ENCODE measurements around the gene ADGRG6. TPM values are rescaled to one million over a fixed set of nuclear protein-coding genes. Genes with fewer than 3 reads are reported as not detected.
"Not testable (repeated sequence)": the region's sequence is repeated elsewhere in the genome, so short reads cannot be mapped to it uniquely, and the experiment has no call there.

ADGRG6 gene
- total and polyA plus RNA-seq, 2 of the 8 experiments (the other 6 are each of a cell fraction or from before 2014, with no cell fraction given), result 1.1 to 6.2 TPM

- H2BK12ac ChIP-seq (ENCODE audit: low read depth, low read length), result no peak overlapping the region
- CTCF ChIA-PET (ENCODE audit: partially characterized antibody), result interaction anchor here (1.3 kb wide), 1 partner anchor 10 kb away, joined by 8 read pairs; no protein-coding TSS in a partner anchor
- no peaks in the 10 kb centered on the region for H3K79me1 ChIP-seq (ENCODE audit: low read depth, low read length)
- H3K27ac ChIP-seq (ENCODE audit: low read depth, low read length), result no peak overlapping the region
- no peak overlapping the region for H3K56ac ChIP-seq (replicated peaks; ENCODE audit: insufficient read length, low read depth, low read length)
- POLR2A ChIA-PET (ENCODE audit: partially characterized antibody), result no interaction called here
- no peak overlapping the region for H3K23ac ChIP-seq (ENCODE audit: insufficient read length)
- TF ChIP-seq GABPA (IDR thresholded peaks at IDR 0.05; ENCODE audit: borderline replicate concordance, insufficient read depth, low read length), result no peak
- no peak overlapping the region for H4K5ac ChIP-seq (ENCODE audit: insufficient read length, low read depth, low read length)
- H2BK20ac ChIP-seq (ENCODE audit: low read length), result no peak overlapping the region
- H3K4ac ChIP-seq (replicated peaks; ENCODE audit: insufficient read length, low read depth, low read length), result no peak overlapping the region
- H3K18ac ChIP-seq (ENCODE audit: extremely low read depth, low read length), result no peak overlapping the region
- H2AFZ ChIP-seq (ENCODE audit: low read length), result no peak overlapping the region
- no peak overlapping the region for H2AK5ac ChIP-seq (ENCODE audit: low read depth, low read length)
- no peaks in the 10 kb centered on the region for H4K20me1 ChIP-seq (replicated peaks in 1 of 2; ENCODE audit: control insufficient read depth in 1 of 2, insufficient read depth in 2 of 2, low read length in 2 of 2)
- H3K4me1 ChIP-seq (replicated peaks in 1 of 4; ENCODE audit: control insufficient read depth in 3 of 4, insufficient read depth in 4 of 4, low read length in 3 of 4), result no peaks in the 10 kb centered on the region
- FAIRE-seq, result no peak
- no peak overlapping the region for H3K4me3 ChIP-seq (ENCODE audit: extremely low read depth in 1 of 4, insufficient read depth in 2 of 4, low read depth in 3 of 4, low read length in 4 of 4)
- H3K23me2 ChIP-seq (ENCODE audit: low read depth, low read length), result no peaks in the 10 kb centered on the region
- no peak overlapping the region for H3K14ac ChIP-seq (ENCODE audit: insufficient read length)
- no peak overlapping the region for H2BK5ac ChIP-seq (ENCODE audit: low read depth, low read length)
- no peaks in the 10 kb centered on the region for H3K27me3 ChIP-seq (replicated peaks in 1 of 4; ENCODE audit: control insufficient read depth in 3 of 4, extremely low read depth in 1 of 4, insufficient read depth in 3 of 4, low read length in 3 of 4)
- no peak for DNase-seq (ENCODE audit: low read depth in 1 of 2, low spot score in 2 of 2)
- 98% methylated on average over 4 of the region's 4 CpGs; no CpG with 5 or more reads in 1 of the 2 experiments for WGBS, 2 experiments (ENCODE audit: extremely low coverage in 1 of 2, insufficient coverage in 1 of 2, insufficient read length in 1 of 2, insufficient replicate concordance in 2 of 2, low coverage in 1 of 2, low lambda C conversion rate in 2 of 2, missing lambda C conversion rate in 1 of 2)
- H4K8ac ChIP-seq (ENCODE audit: extremely low read depth, insufficient read depth, low read length), result no peak overlapping the region
- no peak overlapping the region for H3K4me2 ChIP-seq (ENCODE audit: insufficient read depth in 1 of 2, low read depth in 2 of 2, low read length in 2 of 2)
- no peak overlapping the region for H3K9ac ChIP-seq (replicated peaks in 1 of 4; ENCODE audit: extremely low read depth in 1 of 4, low read depth in 3 of 4, low read length in 3 of 4)
- H4K91ac ChIP-seq (replicated peaks; ENCODE audit: insufficient read length, low read length), result no peak overlapping the region
- no peaks in the 10 kb centered on the region for H3K36me3 ChIP-seq (ENCODE audit: control insufficient read depth in 2 of 4, insufficient read depth in 4 of 4, low read length in 3 of 4)
- H3K79me2 ChIP-seq (ENCODE audit: control insufficient read depth in 1 of 2, insufficient read depth in 2 of 2, low read length in 2 of 2), result no peaks in the 10 kb centered on the region
- H2BK15ac ChIP-seq (ENCODE audit: low read length), result no peak overlapping the region
- H3K9me3 ChIP-seq (ENCODE audit: insufficient read depth in 2 of 2, low read depth in 1 of 2, low read length in 1 of 2), result no peaks in the 10 kb centered on the region
- no peak overlapping the region for H2BK120ac ChIP-seq (replicated peaks; ENCODE audit: low read depth, low read length)
These were observed 20.9 kb upstream of the ADGRG6 start for GRCh38 chr6:142280927-142281326.

- CTCF ChIA-PET (ENCODE audit: partially characterized antibody); H3K79me1 ChIP-seq (ENCODE audit: low read depth, low read length); H3K79me2 ChIP-seq (ENCODE audit: control insufficient read depth in 1 of 2, insufficient read depth in 2 of 2, low read length in 2 of 2); H3K14ac ChIP-seq (ENCODE audit: insufficient read length); H4K20me1 ChIP-seq (replicated peaks in 1 of 2; ENCODE audit: control insufficient read depth in 1 of 2, insufficient read depth in 2 of 2, low read length in 2 of 2); DNase-seq (ENCODE audit: low read depth in 1 of 2, low spot score in 2 of 2); FAIRE-seq; H3K18ac ChIP-seq (ENCODE audit: extremely low read depth, low read length); POLR2A ChIA-PET (ENCODE audit: partially characterized antibody); H2BK12ac ChIP-seq (ENCODE audit: low read depth, low read length); H4K8ac ChIP-seq (ENCODE audit: extremely low read depth, insufficient read depth, low read length); H3K4me1 ChIP-seq (replicated peaks in 1 of 4; ENCODE audit: control insufficient read depth in 3 of 4, insufficient read depth in 4 of 4, low read length in 3 of 4); H2AK5ac ChIP-seq (ENCODE audit: low read depth, low read length); H3K36me3 ChIP-seq (ENCODE audit: control insufficient read depth in 2 of 4, insufficient read depth in 4 of 4, low read length in 3 of 4); H3K56ac ChIP-seq (replicated peaks; ENCODE audit: insufficient read length, low read depth, low read length); H3K23ac ChIP-seq (ENCODE audit: insufficient read length); H4K5ac ChIP-seq (ENCODE audit: insufficient read length, low read depth, low read length); H4K91ac ChIP-seq (replicated peaks; ENCODE audit: insufficient read length, low read length); H3K9ac ChIP-seq (replicated peaks in 1 of 4; ENCODE audit: extremely low read depth in 1 of 4, low read depth in 3 of 4, low read length in 3 of 4); H2BK120ac ChIP-seq (replicated peaks; ENCODE audit: low read depth, low read length); H2BK5ac ChIP-seq (ENCODE audit: low read depth, low read length); H3K23me2 ChIP-seq (ENCODE audit: low read depth, low read length); H3K27me3 ChIP-seq (replicated peaks in 1 of 4; ENCODE audit: control insufficient read depth in 3 of 4, extremely low read depth in 1 of 4, insufficient read depth in 3 of 4, low read length in 3 of 4); H3K4me2 ChIP-seq (ENCODE audit: insufficient read depth in 1 of 2, low read depth in 2 of 2, low read length in 2 of 2); H3K9me3 ChIP-seq (ENCODE audit: insufficient read depth in 2 of 2, low read depth in 1 of 2, low read length in 1 of 2); H3K4ac ChIP-seq (replicated peaks; ENCODE audit: insufficient read length, low read depth, low read length); H2AFZ ChIP-seq (ENCODE audit: low read length); H3K4me3 ChIP-seq (ENCODE audit: extremely low read depth in 1 of 4, insufficient read depth in 2 of 4, low read depth in 3 of 4, low read length in 4 of 4); H2BK20ac ChIP-seq (ENCODE audit: low read length); H2BK15ac ChIP-seq (ENCODE audit: low read length); H3K27ac ChIP-seq (ENCODE audit: low read depth, low read length): not testable (repeated sequence)
- 100% methylated on average over 2 of the region's 4 CpGs; no CpG with 5 or more reads in 1 of the 2 experiments for WGBS, 2 experiments (ENCODE audit: extremely low coverage in 1 of 2, insufficient coverage in 1 of 2, insufficient read length in 1 of 2, insufficient replicate concordance in 2 of 2, low coverage in 1 of 2, low lambda C conversion rate in 2 of 2, missing lambda C conversion rate in 1 of 2)
These were observed 18.7 kb upstream of the ADGRG6 start for GRCh38 chr6:142283138-142283537.

All from H1 (cell line).